GM12892 (cell line): ENCODE measurements around the gene SGCD.

ENCODE experiments used
- POLR2AphosphoS5 ChIP-seq: IDR thresholded peaks from 2 replicates; pipeline ENCODE4 v1.6.1; 2011; ENCODE audit warnings: low read depth, low read length, control low read depth
- TAF1 ChIP-seq: IDR thresholded peaks from 2 replicates; pipeline ENCODE4 v1.6.1; 2011; ENCODE audit warnings: low read depth, mild to moderate bottlenecking, control low read depth, low read length, borderline replicate concordance

- TF ChIP-seq POLR2AphosphoS5 (no peak), TAF1 (no peak)
These were observed 171.4 kb downstream of the SGCD start for GRCh38 chr5:156498226-156498980.
